Keratinocyte (primary cell): ENCODE data around the gene GRB10.

Source experiments
- EZH2 ChIP-seq: IDR thresholded peaks from one replicate; pipeline ENCODE4 v1.6.1; 2012; ENCODE audit warnings: inconsistent platforms, mild to moderate bottlenecking, low read length, moderate library complexity
- TF ChIP-seq, protein P1 (sequence below), 3 experiments: IDR thresholded peaks in 1 of 3; conservative IDR thresholded peaks in 1 of 3; optimal IDR thresholded peaks in 1 of 3; 2 replicates in 2 of 3; 3 replicates in 1 of 3; pipeline versions ENCODE3 to v1.5.1; 2011; ENCODE audit warnings: low read length in 3 of 3, mild to moderate bottlenecking in 3 of 3, moderate library complexity in 2 of 3, control low read depth in 1 of 3, inconsistent platforms in 1 of 3; ENCODE audit not compliant: insufficient read depth in 2 of 3; ENCODE audit errors: extremely low read depth in 1 of 3

DNA sequence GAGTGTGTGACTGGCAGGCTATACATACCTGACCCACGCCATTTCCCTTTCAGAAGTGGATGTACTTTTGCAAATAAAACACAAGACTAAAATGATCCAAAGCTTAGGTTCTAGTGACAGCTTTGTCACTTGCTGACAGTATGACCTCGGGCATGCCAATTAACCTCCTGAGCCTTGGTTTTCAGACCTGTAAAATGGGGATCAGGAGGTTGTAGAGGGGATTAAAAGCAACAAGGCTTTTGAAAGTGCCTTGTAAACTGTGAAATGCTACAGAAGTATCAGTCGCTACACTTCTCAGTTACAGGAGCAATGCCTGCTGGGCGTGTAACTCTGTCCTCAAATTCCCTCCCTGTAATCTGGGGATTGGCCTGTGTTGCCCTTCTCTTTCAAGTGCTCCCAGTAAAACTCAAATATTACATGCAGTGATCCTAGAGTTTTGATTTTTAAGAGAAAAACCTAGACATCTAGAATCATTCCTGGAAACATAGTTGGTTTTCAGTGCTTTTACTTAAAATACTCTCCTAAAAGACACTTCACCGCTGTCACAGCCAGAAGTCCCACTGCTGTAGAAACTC, 8.8 kb upstream of the GRB10 start:
- TF ChIP-seq, protein P1, sequence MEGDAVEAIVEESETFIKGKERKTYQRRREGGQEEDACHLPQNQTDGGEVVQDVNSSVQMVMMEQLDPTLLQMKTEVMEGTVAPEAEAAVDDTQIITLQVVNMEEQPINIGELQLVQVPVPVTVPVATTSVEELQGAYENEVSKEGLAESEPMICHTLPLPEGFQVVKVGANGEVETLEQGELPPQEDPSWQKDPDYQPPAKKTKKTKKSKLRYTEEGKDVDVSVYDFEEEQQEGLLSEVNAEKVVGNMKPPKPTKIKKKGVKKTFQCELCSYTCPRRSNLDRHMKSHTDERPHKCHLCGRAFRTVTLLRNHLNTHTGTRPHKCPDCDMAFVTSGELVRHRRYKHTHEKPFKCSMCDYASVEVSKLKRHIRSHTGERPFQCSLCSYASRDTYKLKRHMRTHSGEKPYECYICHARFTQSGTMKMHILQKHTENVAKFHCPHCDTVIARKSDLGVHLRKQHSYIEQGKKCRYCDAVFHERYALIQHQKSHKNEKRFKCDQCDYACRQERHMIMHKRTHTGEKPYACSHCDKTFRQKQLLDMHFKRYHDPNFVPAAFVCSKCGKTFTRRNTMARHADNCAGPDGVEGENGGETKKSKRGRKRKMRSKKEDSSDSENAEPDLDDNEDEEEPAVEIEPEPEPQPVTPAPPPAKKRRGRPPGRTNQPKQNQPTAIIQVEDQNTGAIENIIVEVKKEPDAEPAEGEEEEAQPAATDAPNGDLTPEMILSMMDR (optimal IDR thresholded peaks at IDR 0.05 in 1 of 3, IDR thresholded peaks at IDR 0.05 in 1 of 3, conservative IDR thresholded peaks at IDR 0.05 in 1 of 3; ENCODE audit: extremely low read depth in 1 of 3, insufficient read depth in 2 of 3, low read length in 3 of 3), result no peak
- TF ChIP-seq EZH2, result no peak
